ACC112 (cell line): Measurements from ENCODE around the gene ZNF285.
"Not testable (repeated sequence)": the region's sequence is repeated elsewhere in the genome, so short reads cannot be mapped to it uniquely, and the experiment has no call there.

Source experiments
- H2AFZ ChIP-seq: fragments of 200-600 bp; sonication (generic); one replicate; pipeline ENCODE4 v1.6.0; 2017; ENCODE audit warnings: antibody characterized with exemption, low read length; ENCODE audit not compliant: unreplicated experiment
- H3K27ac ChIP-seq: fragments of 200-600 bp; sonication (generic); 2 replicates; pipeline ENCODE4 v1.5.1; 2014; ENCODE audit warnings: low read depth, mild to moderate bottlenecking, antibody characterized with exemption, low read length, moderate library complexity
- H3K27me3 ChIP-seq: fragments of 200-600 bp; sonication (generic); 2 replicates; pipeline ENCODE4 v1.6.1; 2014; ENCODE audit warnings: mild to moderate bottlenecking, antibody characterized with exemption, low read length, moderate library complexity, mixed read lengths; ENCODE audit not compliant: insufficient read depth
- H3K36me3 ChIP-seq: fragments of 200-600 bp; sonication (generic); 2 replicates; pipeline ENCODE4 v1.6.1; 2016; ENCODE audit warnings: mild to moderate bottlenecking, antibody characterized with exemption, low read length, moderate library complexity, mixed read lengths; ENCODE audit not compliant: insufficient read depth
- H3K4me1 ChIP-seq: fragments of 200-600 bp; sonication (generic); one replicate; pipeline ENCODE4 v1.6.1; 2016; ENCODE audit warnings: low read length, mixed read lengths; ENCODE audit not compliant: insufficient read depth, unreplicated experiment, control insufficient read depth
- H3K4me3 ChIP-seq: fragments of 200-600 bp; sonication (generic); 2 replicates; pipeline ENCODE4 v1.5.1; 2014; ENCODE audit warnings: mild to moderate bottlenecking, low read depth, low read length
- H3K79me2 ChIP-seq: fragments of 200-600 bp; sonication (generic); one replicate; pipeline ENCODE4 v1.6.0; 2016; ENCODE audit warnings: low read length; ENCODE audit not compliant: control insufficient read depth, unreplicated experiment, insufficient read depth

Gene ZNF285

GRCh38 chr19:44401139-44402115 lies at the start of gene ZNF285:
ZNF285 (minus strand) TSS chr19:44401608; CDS start chr19:44397213, 4,395 bp downstream.
- Histone ChIP-seq H2AFZ (peak within 1 kb of the TSS; percentile 97), H3K4me1 (no peaks in the 10 kb centered on the region), H3K27ac (peak within 1 kb of the TSS; percentile 47), H3K36me3 (no peaks in the 10 kb centered on the region), H3K27me3 (no peaks in the 10 kb centered on the region), H3K79me2 (no peaks in the 10 kb centered on the region), H3K4me3 (peak within 1 kb of the TSS; percentile 92)

- peak within 1 kb of the TSS; percentile 83 for H2AFZ ChIP-seq
- peaks cover 3% of the 10 kb centered on the region for H3K4me1 ChIP-seq
- peaks cover 31% of the 10 kb centered on the region for H3K36me3 ChIP-seq
- H3K4me3 ChIP-seq, result peak within 1 kb of the TSS; percentile 97
- no peaks in the 10 kb centered on the region for H3K27me3 ChIP-seq
- H3K79me2 ChIP-seq, result peaks cover 15% of the 10 kb centered on the region
- peak within 1 kb of the TSS; percentile 61; the same call in 1 of the 2 replicates for H3K27ac ChIP-seq
Measured at GRCh38 chr19:44447916-44448674, 46.7 kb upstream of the ZNF285 start, which contains the start of gene ZNF229. ZNF229 (minus strand) TSS chr19:44448472; CDS start chr19:44442847, 5,625 bp downstream.

GRCh38 chr19:44438441-44438840 lies 37.0 kb upstream of the ZNF285 start:
- no peaks in the 10 kb centered on the region for H3K27me3 ChIP-seq
- no peak overlapping the region for H2AFZ ChIP-seq
- H3K4me1 ChIP-seq, result no peaks in the 10 kb centered on the region
- peaks cover 42% of the 10 kb centered on the region for H3K36me3 ChIP-seq
- no peak overlapping the region for H3K27ac ChIP-seq
- H3K79me2 ChIP-seq, result no peaks in the 10 kb centered on the region
- no peak overlapping the region for H3K4me3 ChIP-seq

- no peak overlapping the region for H3K4me3 ChIP-seq
- H3K79me2 ChIP-seq, result no peaks in the 10 kb centered on the region
- no peaks in the 10 kb centered on the region for H3K27me3 ChIP-seq
- no peak overlapping the region for H3K27ac ChIP-seq
- H3K36me3 ChIP-seq, result peaks cover 45% of the 10 kb centered on the region
- H3K4me1 ChIP-seq, result no peaks in the 10 kb centered on the region
- no peak overlapping the region for H2AFZ ChIP-seq
Measured at GRCh38 chr19:44435441-44435840, 34.0 kb upstream of the ZNF285 start.

GRCh38 chr19:44430956-44431355 lies 29.5 kb upstream of the ZNF285 start:
- Histone ChIP-seq H2AFZ (no peak overlapping the region), H3K27ac (no peak overlapping the region), H3K4me3 (no peak overlapping the region), H3K4me1 (no peaks in the 10 kb centered on the region), H3K36me3 (peaks cover 64% of the 10 kb centered on the region), H3K27me3 (no peaks in the 10 kb centered on the region), H3K79me2 (no peaks in the 10 kb centered on the region)

GRCh38 chr19:44415553-44415952 lies 14.1 kb upstream of the ZNF285 start:
- not testable (repeated sequence) for H3K27ac ChIP-seq, H2AFZ ChIP-seq, H3K4me3 ChIP-seq, H3K79me2 ChIP-seq, H3K4me1 ChIP-seq, H3K36me3 ChIP-seq, H3K27me3 ChIP-seq

- not testable (repeated sequence) for H3K27me3 ChIP-seq, H3K4me1 ChIP-seq, H3K4me3 ChIP-seq, H3K79me2 ChIP-seq, H3K36me3 ChIP-seq, H2AFZ ChIP-seq, H3K27ac ChIP-seq
Measured at GRCh38 chr19:44389268-44389667, 12.1 kb downstream of the ZNF285 start.

- H3K27me3 ChIP-seq, result 0 out of 2 replicates have a peak, but pooled peaks cover under 1% of the 10 kb centered on the region
- H2AFZ ChIP-seq, result no peak overlapping the region
- H3K27ac ChIP-seq, result no peak overlapping the region
- no peak overlapping the region for H3K4me3 ChIP-seq
- no peaks in the 10 kb centered on the region for H3K79me2 ChIP-seq
- no peaks in the 10 kb centered on the region for H3K36me3 ChIP-seq
- no peaks in the 10 kb centered on the region for H3K4me1 ChIP-seq
Measured at GRCh38 chr19:44374789-44375188, 26.6 kb downstream of the ZNF285 start.

GRCh38 chr19:44371815-44372480 lies 29.5 kb downstream of the ZNF285 start:
- H3K27me3 ChIP-seq, result 0 out of 2 replicates have a peak, but pooled peaks cover 4% of the 10 kb centered on the region
- H2AFZ ChIP-seq, result no peak overlapping the region
- H3K36me3 ChIP-seq, result no peaks in the 10 kb centered on the region
- H3K79me2 ChIP-seq, result no peaks in the 10 kb centered on the region
- H3K27ac ChIP-seq, result no peak overlapping the region
- no peaks in the 10 kb centered on the region for H3K4me1 ChIP-seq
- no peak overlapping the region for H3K4me3 ChIP-seq

- Histone ChIP-seq H3K36me3 (no peaks in the 10 kb centered on the region), H3K4me3 (no peak overlapping the region), H3K27me3 (0 out of 2 replicates have a peak, but pooled peaks cover 4% of the 10 kb centered on the region), H2AFZ (no peak overlapping the region), H3K4me1 (no peaks in the 10 kb centered on the region), H3K79me2 (no peaks in the 10 kb centered on the region), H3K27ac (no peak overlapping the region)
Measured at GRCh38 chr19:44367024-44367423, 34.4 kb downstream of the ZNF285 start.
